ENCODE results near the gene RASAL2. TPM values are rescaled to one million over a fixed set of nuclear protein-coding genes. Genes with fewer than 3 reads are reported as not detected.

Gene RASAL2
- total and polyA plus RNA-seq, 2 experiments from 2014 or later = 16.0 to 42.2 TPM

DNA sequence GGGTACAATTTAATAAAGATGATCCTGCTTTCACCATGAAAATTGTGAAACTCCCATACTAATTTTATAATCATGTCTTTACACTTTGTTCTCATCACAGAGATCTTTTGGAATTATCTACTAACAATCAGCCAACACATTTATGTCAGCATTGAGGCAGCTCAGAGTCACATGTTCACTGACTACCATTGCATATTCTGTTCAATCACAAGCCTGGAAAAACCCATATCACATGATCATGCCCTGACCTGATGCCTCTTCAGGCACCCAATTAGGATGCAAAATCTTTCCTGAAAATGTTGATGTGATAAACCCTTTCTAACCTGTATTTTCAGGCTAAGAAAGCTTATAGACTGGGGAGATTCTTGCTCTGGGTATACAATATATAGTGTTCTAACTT, 21.6 kb upstream of the RASAL2 start (continued):
- TF ChIP-seq, protein P1, sequence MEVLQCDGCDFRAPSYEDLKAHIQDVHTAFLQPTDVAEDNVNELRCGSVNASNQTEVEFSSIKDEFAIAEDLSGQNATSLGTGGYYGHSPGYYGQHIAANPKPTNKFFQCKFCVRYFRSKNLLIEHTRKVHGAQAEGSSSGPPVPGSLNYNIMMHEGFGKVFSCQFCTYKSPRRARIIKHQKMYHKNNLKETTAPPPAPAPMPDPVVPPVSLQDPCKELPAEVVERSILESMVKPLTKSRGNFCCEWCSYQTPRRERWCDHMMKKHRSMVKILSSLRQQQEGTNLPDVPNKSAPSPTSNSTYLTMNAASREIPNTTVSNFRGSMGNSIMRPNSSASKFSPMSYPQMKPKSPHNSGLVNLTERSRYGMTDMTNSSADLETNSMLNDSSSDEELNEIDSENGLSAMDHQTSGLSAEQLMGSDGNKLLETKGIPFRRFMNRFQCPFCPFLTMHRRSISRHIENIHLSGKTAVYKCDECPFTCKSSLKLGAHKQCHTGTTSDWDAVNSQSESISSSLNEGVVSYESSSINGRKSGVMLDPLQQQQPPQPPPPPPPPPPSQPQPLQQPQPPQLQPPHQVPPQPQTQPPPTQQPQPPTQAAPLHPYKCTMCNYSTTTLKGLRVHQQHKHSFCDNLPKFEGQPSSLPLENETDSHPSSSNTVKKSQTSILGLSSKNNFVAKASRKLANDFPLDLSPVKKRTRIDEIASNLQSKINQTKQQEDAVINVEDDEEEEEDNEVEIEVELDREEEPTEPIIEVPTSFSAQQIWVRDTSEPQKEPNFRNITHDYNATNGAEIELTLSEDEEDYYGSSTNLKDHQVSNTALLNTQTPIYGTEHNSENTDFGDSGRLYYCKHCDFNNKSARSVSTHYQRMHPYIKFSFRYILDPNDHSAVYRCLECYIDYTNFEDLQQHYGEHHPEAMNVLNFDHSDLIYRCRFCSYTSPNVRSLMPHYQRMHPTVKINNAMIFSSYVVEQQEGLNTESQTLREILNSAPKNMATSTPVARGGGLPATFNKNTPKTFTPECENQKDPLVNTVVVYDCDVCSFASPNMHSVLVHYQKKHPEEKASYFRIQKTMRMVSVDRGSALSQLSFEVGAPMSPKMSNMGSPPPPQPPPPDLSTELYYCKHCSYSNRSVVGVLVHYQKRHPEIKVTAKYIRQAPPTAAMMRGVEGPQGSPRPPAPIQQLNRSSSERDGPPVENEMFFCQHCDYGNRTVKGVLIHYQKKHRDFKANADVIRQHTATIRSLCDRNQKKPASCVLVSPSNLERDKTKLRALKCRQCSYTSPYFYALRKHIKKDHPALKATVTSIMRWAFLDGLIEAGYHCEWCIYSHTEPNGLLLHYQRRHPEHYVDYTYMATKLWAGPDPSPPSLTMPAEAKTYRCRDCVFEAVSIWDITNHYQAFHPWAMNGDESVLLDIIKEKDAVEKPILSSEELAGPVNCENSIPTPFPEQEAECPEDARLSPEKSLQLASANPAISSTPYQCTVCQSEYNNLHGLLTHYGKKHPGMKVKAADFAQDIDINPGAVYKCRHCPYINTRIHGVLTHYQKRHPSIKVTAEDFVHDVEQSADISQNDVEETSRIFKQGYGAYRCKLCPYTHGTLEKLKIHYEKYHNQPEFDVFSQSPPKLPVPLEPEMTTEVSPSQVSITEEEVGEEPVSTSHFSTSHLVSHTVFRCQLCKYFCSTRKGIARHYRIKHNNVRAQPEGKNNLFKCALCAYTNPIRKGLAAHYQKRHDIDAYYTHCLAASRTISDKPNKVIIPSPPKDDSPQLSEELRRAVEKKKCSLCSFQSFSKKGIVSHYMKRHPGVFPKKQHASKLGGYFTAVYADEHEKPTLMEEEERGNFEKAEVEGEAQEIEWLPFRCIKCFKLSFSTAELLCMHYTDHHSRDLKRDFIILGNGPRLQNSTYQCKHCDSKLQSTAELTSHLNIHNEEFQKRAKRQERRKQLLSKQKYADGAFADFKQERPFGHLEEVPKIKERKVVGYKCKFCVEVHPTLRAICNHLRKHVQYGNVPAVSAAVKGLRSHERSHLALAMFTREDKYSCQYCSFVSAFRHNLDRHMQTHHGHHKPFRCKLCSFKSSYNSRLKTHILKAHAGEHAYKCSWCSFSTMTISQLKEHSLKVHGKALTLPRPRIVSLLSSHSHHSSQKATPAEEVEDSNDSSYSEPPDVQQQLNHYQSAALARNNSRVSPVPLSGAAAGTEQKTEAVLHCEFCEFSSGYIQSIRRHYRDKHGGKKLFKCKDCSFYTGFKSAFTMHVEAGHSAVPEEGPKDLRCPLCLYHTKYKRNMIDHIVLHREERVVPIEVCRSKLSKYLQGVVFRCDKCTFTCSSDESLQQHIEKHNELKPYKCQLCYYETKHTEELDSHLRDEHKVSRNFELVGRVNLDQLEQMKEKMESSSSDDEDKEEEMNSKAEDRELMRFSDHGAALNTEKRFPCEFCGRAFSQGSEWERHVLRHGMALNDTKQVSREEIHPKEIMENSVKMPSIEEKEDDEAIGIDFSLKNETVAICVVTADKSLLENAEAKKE (CRISPR knock-in tag; IDR thresholded peaks at IDR 0.05) = no peak
- TF ChIP-seq EZH2phosphoT487 (IDR thresholded peaks at IDR 0.05; ENCODE audit: unreplicated experiment) (no peak), NANOG (IDR thresholded peaks at IDR 0.05; ENCODE audit: borderline replicate concordance) (no peak)
- TF ChIP-seq, protein P2, sequence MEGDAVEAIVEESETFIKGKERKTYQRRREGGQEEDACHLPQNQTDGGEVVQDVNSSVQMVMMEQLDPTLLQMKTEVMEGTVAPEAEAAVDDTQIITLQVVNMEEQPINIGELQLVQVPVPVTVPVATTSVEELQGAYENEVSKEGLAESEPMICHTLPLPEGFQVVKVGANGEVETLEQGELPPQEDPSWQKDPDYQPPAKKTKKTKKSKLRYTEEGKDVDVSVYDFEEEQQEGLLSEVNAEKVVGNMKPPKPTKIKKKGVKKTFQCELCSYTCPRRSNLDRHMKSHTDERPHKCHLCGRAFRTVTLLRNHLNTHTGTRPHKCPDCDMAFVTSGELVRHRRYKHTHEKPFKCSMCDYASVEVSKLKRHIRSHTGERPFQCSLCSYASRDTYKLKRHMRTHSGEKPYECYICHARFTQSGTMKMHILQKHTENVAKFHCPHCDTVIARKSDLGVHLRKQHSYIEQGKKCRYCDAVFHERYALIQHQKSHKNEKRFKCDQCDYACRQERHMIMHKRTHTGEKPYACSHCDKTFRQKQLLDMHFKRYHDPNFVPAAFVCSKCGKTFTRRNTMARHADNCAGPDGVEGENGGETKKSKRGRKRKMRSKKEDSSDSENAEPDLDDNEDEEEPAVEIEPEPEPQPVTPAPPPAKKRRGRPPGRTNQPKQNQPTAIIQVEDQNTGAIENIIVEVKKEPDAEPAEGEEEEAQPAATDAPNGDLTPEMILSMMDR (conservative IDR thresholded peaks at IDR 0.05; ENCODE audit: low read depth in 2 of 2) = no peak

DNA sequence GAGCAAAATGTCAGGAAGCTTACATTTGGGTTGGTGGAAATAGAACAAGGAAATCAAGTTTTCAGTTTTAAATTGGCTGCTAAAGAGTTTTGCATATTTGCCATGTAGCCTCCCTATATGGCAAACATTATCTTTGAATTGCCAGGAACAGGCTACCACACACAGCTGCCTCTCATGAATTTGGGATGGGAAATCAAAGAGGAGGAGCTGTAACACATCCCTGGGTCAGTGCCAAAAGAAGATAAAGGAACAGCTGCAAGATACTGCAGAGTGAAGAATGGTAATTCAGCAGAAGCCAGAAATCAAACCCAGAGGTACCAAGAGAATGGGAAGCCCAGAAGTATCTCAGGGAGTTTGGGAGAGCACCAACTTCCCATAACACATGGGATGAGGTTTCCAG, 18.6 kb upstream of the RASAL2 start:
- H3K36me3 ChIP-seq (ENCODE audit: insufficient read depth) = no peaks in the 10 kb centered on the region
- H3K4me1 Mint-ChIP-seq = peaks cover 5% of the 10 kb centered on the region
- H3K9me2 ChIP-seq (ENCODE audit: insufficient read depth) = no peaks in the 10 kb centered on the region
- peaks cover 2% of the 10 kb centered on the region for H3K27me3 Mint-ChIP-seq (ENCODE audit: insufficient read depth, low read depth, poor library complexity)
- H4K20me1 ChIP-seq (replicated peaks; ENCODE audit: insufficient read depth) = no peaks in the 10 kb centered on the region
- no peaks in the 10 kb centered on the region for H3F3A ChIP-seq (replicated peaks; ENCODE audit: low read depth)
- H3K79me2 ChIP-seq (replicated peaks; ENCODE audit: insufficient read depth) = no peaks in the 10 kb centered on the region
- H3K4me2 ChIP-seq = no peak overlapping the region
- H3K27ac Mint-ChIP-seq = no peak overlapping the region
- no peak overlapping the region for H3K4me3 Mint-ChIP-seq
- no peak for ATAC-seq
- no peaks in the 10 kb centered on the region for H3K9me3 Mint-ChIP-seq
- no peaks in the 10 kb centered on the region for H3K36me3 Mint-ChIP-seq (ENCODE audit: low read depth)
- H3K27ac ChIP-seq (ENCODE audit: low read depth) = no peak overlapping the region
- no peaks in the 10 kb centered on the region for H3K27me3 ChIP-seq (ENCODE audit: insufficient read depth)
- no peak for DNase-seq (ENCODE audit: low spot score)
- H2AFZ ChIP-seq = no peak overlapping the region
- H3K4me1 ChIP-seq (ENCODE audit: insufficient read depth) = peaks cover 7% of the 10 kb centered on the region; the same call in 1 of the 2 replicates
- no peak overlapping the region for H3K4me3 ChIP-seq
- TF ChIP-seq, protein P3, sequence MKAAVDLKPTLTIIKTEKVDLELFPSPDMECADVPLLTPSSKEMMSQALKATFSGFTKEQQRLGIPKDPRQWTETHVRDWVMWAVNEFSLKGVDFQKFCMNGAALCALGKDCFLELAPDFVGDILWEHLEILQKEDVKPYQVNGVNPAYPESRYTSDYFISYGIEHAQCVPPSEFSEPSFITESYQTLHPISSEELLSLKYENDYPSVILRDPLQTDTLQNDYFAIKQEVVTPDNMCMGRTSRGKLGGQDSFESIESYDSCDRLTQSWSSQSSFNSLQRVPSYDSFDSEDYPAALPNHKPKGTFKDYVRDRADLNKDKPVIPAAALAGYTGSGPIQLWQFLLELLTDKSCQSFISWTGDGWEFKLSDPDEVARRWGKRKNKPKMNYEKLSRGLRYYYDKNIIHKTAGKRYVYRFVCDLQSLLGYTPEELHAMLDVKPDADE (IDR thresholded peaks at IDR 0.05) = no peak
- TF ChIP-seq EZH2phosphoT487 (IDR thresholded peaks at IDR 0.05; ENCODE audit: unreplicated experiment) (no peak), POLR2AphosphoS5 (IDR thresholded peaks at IDR 0.05; ENCODE audit: low read depth) (no peak), JUNB (IDR thresholded peaks at IDR 0.05; ENCODE audit: unreplicated experiment) (no peak), NANOG (IDR thresholded peaks at IDR 0.05; ENCODE audit: borderline replicate concordance) (no peak), ZNF114 (CRISPR knock-in tag; IDR thresholded peaks at IDR 0.05) (no peak)

All from GM23338 (cell line).